DND-41 (cell line): ENCODE data around the gene GPR4.

Experiments
- CTCF ChIP-seq: IDR thresholded peaks from 2 replicates; pipeline ENCODE4 v1.5.1; 2012; ENCODE audit warnings: borderline replicate concordance, low read length, moderate library complexity, mild to moderate bottlenecking; ENCODE audit not compliant: poor library complexity, severe bottlenecking; ENCODE audit errors: extremely low read depth
- EZH2 ChIP-seq: IDR thresholded peaks from 3 replicates; pipeline ENCODE4 v1.6.1; 2012; ENCODE audit warnings: borderline replicate concordance, low read depth, mild to moderate bottlenecking, moderate library complexity, low read length, inconsistent platforms; ENCODE audit not compliant: severe bottlenecking

DNA sequence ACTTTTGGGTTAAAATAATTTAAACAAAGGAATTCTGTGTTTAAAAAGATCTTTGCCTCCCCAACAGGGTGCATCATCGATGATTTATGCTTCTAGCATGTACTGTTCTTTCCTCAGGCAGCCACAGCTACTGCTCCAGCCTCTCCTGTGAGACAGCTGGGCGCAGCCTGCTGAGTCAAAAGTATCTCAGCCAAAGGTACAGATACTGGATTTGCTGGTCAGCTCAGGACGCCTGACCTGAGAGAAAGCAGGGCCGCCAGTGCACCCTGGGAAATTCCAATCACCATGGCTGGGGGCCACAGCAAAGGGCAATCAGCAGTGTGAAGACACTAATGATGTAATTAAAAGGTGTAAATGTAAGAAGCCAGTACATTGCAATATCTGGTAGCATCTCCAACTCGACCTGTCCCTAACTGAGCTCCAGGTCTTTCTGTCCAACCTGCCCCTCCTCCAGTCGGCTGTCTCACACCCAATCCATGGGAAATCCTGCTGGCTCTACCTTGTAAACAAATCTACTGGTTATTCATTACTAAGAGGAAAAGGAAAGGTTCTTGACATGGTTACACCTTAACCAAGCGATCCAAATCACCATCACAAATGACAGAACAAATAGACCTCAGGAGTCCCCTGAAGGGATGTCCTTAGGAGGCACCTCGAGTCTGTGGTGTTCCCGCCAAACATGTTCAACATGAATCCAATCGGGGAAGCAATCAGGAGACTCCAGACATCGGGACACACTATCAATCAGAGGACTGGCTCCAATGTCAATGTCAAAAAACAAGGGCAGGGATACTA, 24.7 kb downstream of the GPR4 start:
- TF ChIP-seq CTCF (no peak), EZH2 (no peak)
